NCI-H1417 (cell line): ENCODE data around the gene PAN3.
"Not testable (repeated sequence)": the region's sequence is repeated elsewhere in the genome, so short reads cannot be mapped to it uniquely, and the experiment has no call there.

ENCODE experiments used
- DNase-seq, 3 experiments: peaks; one replicate each; lab custom pipeline; 2025; lab: John Stamatoyannopoulos, UW

The PAN3 gene

GRCh38 chr13:28138756-28139470 is 568 bp downstream of the PAN3 start:
- DNase-seq: peak; percentile 31 to 78 (median 73)

- DNase-seq: no peak
Observed at GRCh38 chr13:28140433-28141125, 2.2 kb downstream of the PAN3 start.

GRCh38 chr13:28141542-28141941 is 3.2 kb downstream of the PAN3 start:
- not testable (repeated sequence) for DNase-seq

- no peak for DNase-seq
Observed at GRCh38 chr13:28145049-28145448, 6.7 kb downstream of the PAN3 start.

GRCh38 chr13:28147495-28147894 is 9.2 kb downstream of the PAN3 start:
- DNase-seq: peak in 1 of 3 experiments; percentile 1

- no peak for DNase-seq
Observed at GRCh38 chr13:28159057-28159456, 20.7 kb downstream of the PAN3 start.

- DNase-seq: no peak
Observed at GRCh38 chr13:28161370-28161769, 23.0 kb downstream of the PAN3 start.

- no peak for DNase-seq
Observed at GRCh38 chr13:28163587-28163986, 25.2 kb downstream of the PAN3 start.

GRCh38 chr13:28166257-28166656 is 27.9 kb downstream of the PAN3 start:
- no peak for DNase-seq

- peak in 1 of 3 experiments; percentile 2 for DNase-seq
Observed at GRCh38 chr13:28171266-28171665, 32.9 kb downstream of the PAN3 start.

GRCh38 chr13:28172947-28173346 is 34.6 kb downstream of the PAN3 start:
- DNase-seq: no peak

GRCh38 chr13:28173793-28174192 is 35.4 kb downstream of the PAN3 start:
- no peak for DNase-seq

- DNase-seq: no peak
Observed at GRCh38 chr13:28177327-28177726, 39.0 kb downstream of the PAN3 start.

GRCh38 chr13:28177877-28178276 is 39.5 kb downstream of the PAN3 start:
- DNase-seq: no peak

GRCh38 chr13:28179974-28180373 is 41.6 kb downstream of the PAN3 start:
- DNase-seq: no peak

- no peak for DNase-seq
Observed at GRCh38 chr13:28181413-28181812, 43.1 kb downstream of the PAN3 start.

- no peak for DNase-seq
Observed at GRCh38 chr13:28185256-28185655, 46.9 kb downstream of the PAN3 start.

GRCh38 chr13:28199089-28199488 is 60.7 kb downstream of the PAN3 start:
- no peak for DNase-seq

- peak in 1 of 3 experiments; percentile 2 for DNase-seq
Observed at GRCh38 chr13:28204043-28204442, 65.7 kb downstream of the PAN3 start.

- DNase-seq: no peak
Observed at GRCh38 chr13:28204690-28205443, 66.5 kb downstream of the PAN3 start.

- no peak for DNase-seq
Observed at GRCh38 chr13:28218679-28219078, 80.3 kb downstream of the PAN3 start.

- no peak for DNase-seq
Observed at GRCh38 chr13:28219408-28220099, 81.2 kb downstream of the PAN3 start.
